Measurements from ENCODE around the gene GRIN3B.
A peak's percentile ranks its signal among the peaks of the same experiment; 100 is the strongest.

The GRIN3B gene

GRCh38 chr19:966485-967088 lies 33.6 kb upstream of the GRIN3B start:
- DNase-seq = no peak

DNA sequence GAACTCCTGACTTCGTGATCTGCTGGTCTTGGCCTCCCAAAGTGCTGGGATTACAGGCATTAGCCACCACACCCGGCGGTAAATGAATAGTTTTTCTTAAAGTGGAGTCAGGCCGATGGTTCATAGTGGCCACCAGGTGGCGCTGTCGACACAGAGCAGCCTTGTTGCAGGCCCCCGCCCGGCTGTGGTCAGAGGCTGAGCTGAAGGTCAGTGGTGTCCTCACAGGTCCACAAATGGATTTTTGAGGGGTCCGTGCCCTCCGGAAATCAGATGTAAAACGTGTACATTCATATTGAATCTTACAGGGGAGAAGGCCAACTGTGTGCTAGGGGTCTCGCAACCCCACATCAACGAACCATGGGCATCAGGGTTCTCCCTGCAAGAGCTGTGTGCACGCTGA lies 29.5 kb upstream of the GRIN3B start:
- DNase-seq = no peak

- no peak for DNase-seq
These were observed 28.4 kb upstream of the GRIN3B start for GRCh38 chr19:971795-972194.

DNA sequence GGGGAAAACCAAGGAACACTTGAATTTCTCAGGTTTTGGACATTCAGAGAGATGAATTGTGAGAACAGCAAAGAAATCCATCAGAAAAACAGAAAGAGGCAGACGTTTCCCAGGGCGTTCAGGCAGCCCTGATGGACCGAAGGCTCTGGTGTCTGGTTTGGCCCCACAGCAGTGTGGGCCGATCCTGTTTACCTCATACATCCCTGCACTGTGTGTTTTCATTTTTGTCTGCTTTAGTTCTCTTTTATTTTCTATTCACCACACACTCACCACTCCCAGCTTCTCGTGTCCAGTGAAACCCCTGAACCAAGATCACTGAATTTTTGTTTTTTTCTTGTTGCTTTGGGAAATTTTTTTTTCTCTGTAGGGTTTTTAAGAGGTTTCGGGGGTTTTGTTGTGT lies 27.9 kb upstream of the GRIN3B start:
- DNase-seq = no peak

- no peak for DNase-seq
These were observed 26.3 kb upstream of the GRIN3B start for GRCh38 chr19:973726-974563.

- DNase-seq = no peak
These were observed 25.5 kb upstream of the GRIN3B start for GRCh38 chr19:974564-975257.

- no peak for DNase-seq
These were observed 23.7 kb upstream of the GRIN3B start for GRCh38 chr19:976476-976875.

GRCh38 chr19:977058-977464 lies 23.2 kb upstream of the GRIN3B start:
- DNase-seq = no peak

GRCh38 chr19:979318-979741 lies 20.9 kb upstream of the GRIN3B start:
- DNase-seq = no peak

DNA sequence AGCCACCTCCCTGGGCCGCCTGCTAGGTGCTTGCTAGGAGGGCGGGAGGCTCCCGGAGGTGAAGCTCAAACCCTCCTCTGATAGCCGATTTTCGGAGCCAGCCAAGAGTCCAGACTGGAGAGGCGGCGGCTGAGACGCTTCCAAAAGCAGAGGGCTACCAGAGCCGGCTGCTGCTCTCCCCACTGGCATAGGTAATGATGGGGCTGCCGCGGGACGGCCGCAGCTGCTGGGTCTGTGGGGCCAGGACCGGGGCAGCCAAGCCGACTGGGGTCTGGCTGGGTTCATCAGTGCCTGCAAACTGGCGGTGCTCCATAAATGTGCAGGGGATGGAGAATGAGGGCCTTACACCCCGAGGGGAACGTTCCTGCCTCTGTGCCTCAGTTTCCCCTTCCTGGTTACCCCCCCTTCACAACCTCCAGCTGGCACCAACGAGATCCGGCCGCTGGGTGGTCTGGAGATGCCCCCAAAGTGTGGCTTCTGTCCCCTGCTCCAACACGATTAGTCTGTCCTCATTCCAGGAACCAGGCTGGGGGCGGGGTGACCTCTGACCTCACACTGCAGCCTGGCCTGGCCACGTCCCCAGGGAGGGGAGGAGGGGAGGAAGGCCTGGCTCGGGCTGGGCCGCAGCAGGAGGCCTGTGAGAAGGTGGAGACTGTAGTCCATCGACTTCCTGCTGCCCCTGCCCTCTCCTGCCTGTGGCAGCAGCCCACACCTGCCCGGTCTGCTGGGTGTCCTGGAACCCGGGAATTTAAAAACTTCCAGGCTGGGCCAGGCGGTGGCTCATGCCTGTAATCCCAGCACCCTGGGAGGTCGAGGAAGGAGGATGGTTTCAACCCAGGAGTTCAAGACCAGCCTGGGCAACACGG lies 19.9 kb upstream of the GRIN3B start:
- DNase-seq = no peak

DNA sequence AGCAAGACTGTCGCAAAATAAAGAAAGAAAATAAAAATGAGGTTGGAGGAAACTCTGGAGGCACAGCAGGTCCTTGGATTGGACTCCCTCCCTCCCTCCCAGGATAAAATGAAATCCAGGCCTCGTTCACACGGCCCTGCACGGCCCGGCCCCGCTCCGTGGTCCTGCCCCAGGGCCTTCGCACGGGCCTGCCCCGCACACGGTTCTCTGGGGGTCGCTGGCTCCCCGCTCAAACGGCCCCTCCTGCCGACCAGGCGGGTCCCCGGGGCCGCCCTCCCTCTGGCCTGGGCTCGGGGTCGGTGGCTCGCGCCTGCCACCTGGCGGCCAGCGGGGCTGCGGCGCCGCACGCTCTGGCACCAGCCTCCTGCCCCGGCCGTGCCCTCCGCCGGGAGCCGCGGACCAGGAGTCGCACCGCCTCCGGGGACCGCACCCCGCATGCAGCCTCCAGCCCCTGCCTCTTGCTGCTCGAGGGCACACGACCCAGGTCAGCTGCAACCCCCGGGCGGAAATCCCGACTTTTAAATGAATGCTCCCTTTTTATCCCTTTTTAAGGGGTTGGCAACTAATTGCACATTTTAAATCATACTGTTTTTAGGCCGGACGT lies 17.6 kb upstream of the GRIN3B start:
- DNase-seq = no peak

DNA sequence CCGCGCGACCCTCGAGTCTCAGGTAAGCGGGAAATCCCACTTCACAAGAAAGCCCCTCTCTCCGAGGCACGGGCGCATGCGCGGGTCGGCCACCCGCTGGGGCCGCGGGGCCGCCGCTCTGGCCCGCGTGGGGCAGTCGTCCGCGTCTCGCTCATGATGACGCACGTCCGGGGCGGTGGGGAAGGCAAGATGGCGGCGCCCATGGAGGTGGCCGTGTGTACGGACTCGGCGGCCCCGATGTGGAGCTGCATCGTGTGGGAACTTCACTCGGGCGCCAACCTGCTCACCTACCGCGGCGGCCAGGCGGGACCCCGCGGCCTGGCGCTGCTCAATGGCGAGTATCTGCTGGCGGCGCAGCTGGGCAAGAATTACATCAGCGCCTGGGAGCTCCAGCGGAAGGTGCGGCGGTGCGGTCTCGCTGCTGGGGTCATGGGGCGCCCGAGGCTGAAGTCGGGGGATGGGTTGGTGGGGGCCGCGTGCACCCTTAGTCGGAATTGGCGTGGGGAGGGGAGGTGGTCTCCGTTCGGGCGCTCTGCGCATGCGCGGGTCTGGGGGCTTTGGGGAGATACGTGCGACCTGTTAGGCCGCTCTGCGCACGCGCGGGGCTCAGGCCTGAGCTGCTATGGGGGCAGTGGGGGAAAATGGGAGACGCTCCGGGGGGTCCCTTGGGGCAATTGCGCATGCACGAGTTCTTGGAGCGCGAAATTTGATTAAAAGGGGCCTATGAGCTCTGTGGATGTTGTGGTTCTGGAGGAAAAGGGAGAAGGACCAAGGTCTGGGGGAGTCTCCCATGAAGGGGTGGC lies 15.9 kb upstream of the GRIN3B start, which contains the start of gene WDR18:
WDR18 (plus strand) TSS at position 181 of the 803 bp plus-strand sequence; CDS start at position 190, 9 bp downstream.
- DNase-seq = peak; percentile 72

DNA sequence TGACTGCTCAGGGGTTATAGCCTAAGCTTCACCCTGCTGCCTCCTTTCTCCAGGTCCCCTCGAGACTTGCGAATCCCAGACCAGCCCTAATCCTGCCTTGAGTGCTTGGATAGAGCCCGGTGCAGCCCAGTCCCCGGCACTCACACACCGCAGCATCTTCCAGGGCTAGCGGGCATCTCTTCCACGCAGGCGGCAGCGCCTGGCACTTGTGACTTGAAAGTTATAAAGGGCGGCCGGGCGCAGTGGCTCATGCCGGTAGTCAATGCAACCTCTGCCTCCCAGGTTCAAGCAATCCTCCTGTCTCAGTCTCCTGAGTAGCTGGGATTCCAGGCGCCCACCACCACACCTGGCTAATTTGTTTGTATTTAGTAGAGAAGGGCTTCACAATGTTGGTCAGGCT lies 14.1 kb upstream of the GRIN3B start:
- DNase-seq = no peak

GRCh38 chr19:988081-988480 lies 12.1 kb upstream of the GRIN3B start:
- DNase-seq = no peak

DNA sequence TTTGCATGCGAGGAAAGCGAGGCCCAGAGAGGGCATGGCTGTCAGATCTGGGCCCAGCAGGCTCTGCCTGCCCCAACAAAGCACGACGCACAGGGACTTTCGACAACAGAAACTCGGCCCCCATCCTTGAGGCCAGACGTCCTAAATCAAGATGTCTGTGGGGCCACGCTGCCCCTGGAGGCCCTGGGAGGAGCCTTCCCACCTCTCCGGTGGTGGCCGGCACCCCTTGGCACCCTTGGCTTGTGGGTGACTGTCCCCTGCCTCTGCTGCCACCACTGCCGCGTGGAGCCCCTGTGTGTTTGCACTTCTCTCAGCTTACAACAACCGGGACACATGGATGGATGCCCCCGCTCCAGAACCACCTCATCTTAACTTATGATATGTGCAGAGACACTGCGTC lies 11.7 kb upstream of the GRIN3B start:
- DNase-seq = no peak

DNA sequence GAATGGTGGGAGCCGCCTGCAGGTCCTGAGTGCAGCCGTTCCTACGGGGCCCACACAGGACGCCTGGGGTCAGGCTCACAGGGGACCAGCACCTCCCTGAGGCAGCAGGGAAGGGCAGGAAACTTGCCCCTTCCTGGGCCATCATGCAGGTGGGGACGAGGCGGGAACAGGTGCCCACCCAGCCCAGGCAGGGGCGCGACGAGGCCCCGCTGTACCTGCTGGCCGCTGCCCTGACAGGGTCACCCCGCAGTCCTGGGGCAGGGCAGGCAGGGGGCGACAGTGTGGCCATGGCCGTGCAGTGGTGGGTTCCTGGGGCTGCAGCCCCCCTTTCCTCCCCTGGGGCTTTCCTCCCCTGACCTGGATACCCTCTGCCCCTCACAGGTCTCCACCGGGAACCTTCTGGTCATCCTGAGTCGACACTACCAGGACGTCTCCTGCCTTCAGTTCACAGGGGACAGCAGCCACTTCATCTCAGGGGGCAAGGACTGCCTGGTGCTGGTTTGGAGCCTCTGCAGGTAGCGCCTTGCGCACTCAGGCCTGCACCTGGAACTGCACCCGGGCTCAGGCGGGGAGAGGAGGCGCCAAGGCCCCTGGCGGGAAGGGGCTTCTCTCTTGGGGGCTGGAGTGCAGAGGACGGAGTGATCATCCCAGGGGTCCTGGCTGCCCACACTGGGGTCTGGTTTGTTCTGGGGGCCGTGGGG lies 10.7 kb upstream of the GRIN3B start:
- no peak for DNase-seq

DNA sequence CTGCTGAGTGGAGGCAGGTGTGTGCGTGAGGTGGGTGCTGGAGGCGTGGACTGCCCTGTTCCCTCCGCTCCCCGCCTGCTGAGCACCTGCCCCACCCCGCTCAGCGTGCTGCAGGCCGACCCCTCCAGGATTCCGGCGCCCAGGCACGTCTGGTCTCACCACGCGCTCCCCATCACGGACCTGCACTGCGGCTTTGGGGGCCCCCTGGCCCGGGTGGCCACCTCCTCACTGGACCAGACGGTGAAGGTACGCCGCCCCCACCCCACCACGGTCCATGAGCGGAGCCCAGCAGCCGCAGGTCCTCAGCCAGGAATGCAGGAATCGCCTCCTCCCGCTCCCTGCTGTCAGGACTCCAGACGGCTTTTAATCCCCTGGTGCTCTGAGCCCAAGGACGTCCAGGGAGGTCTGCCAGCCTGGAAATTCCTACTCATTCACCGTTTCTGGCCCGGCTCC lies 10.1 kb upstream of the GRIN3B start:
- no peak for DNase-seq

DNA sequence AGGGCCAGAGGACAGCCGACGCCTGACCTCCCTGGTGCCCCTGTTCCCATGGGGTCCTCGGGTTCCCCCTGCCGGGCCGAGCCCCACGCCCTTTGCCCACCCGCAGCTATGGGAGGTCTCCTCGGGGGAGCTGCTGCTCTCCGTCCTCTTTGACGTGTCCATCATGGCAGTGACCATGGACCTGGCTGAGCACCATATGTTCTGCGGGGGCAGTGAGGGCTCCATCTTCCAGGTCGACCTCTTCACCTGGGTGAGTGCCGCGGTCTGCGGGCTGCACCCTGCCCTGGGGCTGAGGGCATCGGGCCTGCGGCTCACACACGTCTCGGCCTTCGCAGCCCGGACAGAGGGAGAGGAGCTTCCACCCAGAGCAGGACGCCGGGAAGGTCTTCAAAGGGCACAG lies 9.5 kb upstream of the GRIN3B start:
- DNase-seq = no peak

DNA sequence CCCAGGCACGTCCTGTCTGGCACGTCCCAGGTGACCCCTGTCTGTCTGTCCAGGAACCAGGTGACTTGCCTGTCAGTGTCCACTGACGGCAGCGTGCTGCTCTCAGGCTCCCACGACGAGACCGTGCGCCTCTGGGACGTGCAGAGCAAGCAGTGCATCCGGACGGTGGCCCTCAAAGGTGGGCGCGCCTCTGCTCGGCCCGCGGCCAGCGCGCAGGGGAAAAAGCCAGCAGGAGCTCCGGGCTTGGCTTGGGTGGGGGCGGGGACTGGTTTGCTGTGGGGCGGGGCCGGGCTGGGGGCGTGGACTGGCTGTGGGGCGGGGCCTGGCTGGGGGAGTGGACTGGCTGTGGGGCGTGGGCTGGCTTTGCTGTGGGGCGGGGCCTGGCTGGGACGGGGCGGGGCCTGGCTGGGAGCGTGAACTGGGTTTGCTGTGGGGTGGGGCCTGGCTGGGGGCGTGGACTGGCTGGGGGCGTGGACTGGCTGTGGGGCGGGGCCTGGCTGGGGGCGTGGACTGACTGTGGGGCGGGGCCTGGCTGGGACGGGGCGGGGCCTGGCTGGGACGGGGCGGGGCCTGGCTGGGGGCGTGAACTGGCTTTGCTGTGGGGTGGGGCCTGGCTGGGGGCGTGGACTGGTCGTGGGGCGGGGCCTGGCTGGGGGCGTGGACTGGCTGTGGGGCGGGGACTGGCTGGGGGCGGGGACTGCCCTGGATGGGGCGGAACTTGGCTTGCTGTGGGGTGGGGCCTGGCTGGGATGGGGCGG lies 8.9 kb upstream of the GRIN3B start:
- DNase-seq = no peak
